Heart right ventricle (tissue), 16 donors: ENCODE results near the gene LRRC43. TPM values are rescaled to one million over a fixed set of nuclear protein-coding genes. Genes with fewer than 3 reads are reported as not detected.

Experiments used
- ATAC-seq, 8 donors: fragments of 200-7000 bp; cut with Tn5 transposase; one replicate each; pipeline ENCODE4 v1.9.1; 2020; ENCODE audit warnings: mild to moderate bottlenecking in 8 of 8, moderate library complexity in 8 of 8, moderate number of reproducible peaks in 1 of 8
- DNase-seq, 2 donors: peaks; one replicate each; pipeline ENCODE4 v3.0.0-alpha.2; 2020
- H3K27ac ChIP-seq, 10 donors: fragments of 200-600 bp; sonication (generic) in 2 of 10; one replicate each; pipeline versions ENCODE4 v1.5.0 to v1.8.0; 2020 to 2022; ENCODE audit warnings: mild to moderate bottlenecking in 3 of 10
- H3K27me3 ChIP-seq, 7 donors: fragments of 200-600 bp; one replicate each; pipeline ENCODE4 v1.8.0; 2021 to 2022; ENCODE audit warnings: mild to moderate bottlenecking in 2 of 7
- H3K36me3 ChIP-seq, 9 donors: fragments of 200-600 bp; sonication (generic) in 1 of 9; one replicate each; pipeline versions ENCODE4 v1.5.0 to v1.8.0; 2020 to 2022; ENCODE audit warnings: mild to moderate bottlenecking in 2 of 9
- H3K4me1 ChIP-seq, 9 donors: fragments of 200-600 bp; sonication (generic) in 1 of 9; one replicate each; pipeline versions ENCODE4 v1.5.0 to v1.8.0; 2020 to 2022; ENCODE audit warnings: mild to moderate bottlenecking in 4 of 9
- H3K4me3 ChIP-seq, 10 donors: fragments of 200-600 bp; sonication (generic) in 2 of 10; one replicate each; pipeline versions ENCODE4 v1.5.0 to v1.8.0; 2020 to 2022; ENCODE audit warnings: mild to moderate bottlenecking in 7 of 10, moderate library complexity in 2 of 10
- H3K9me3 ChIP-seq, 11 donors: fragments of 200-600 bp in 10 of 11; sonication (generic) in 2 of 11; one replicate each; pipeline versions ENCODE4 v1.5.0 to v1.8.0; 2013 to 2022; ENCODE audit warnings: mild to moderate bottlenecking in 2 of 11, control low read depth in 1 of 11, moderate library complexity in 1 of 11
- CTCF ChIP-seq, 9 donors: fragments of 200-600 bp; sonication (generic) in 2 of 9; IDR thresholded peaks; one replicate each; pipeline versions ENCODE4 v1.5.0 to v1.8.0; 2021 to 2022; ENCODE audit warnings: antibody characterized with exemption in 9 of 9, mild to moderate bottlenecking in 5 of 9, moderate library complexity in 1 of 9
- WGBS, 2 donors: extraction: QIAGEN DNeasy Blood & Tissue Kit; methylation state at CpG; one replicate each; pipeline ENCODE4 v1.1.7; 2013; ENCODE audit warnings: inconsistent platforms in 1 of 2; 5-methylcytosine and 5-hydroxymethylcytosine counted together
- intact Hi-C, 10 donors: fragments of 100-400 bp; cut with DNase I; formaldehyde crosslinking; loops; one replicate each; pipeline versions ENCODE4 v1.11.1 to v1.14.2; 2022
- polyA plus RNA-seq, 2 donors: library from polyadenylated mRNA; stranded (reverse); fragments of 200-250 nt; gene quantifications; one replicate each; pipeline ENCODE4 v1.2.3, GENCODE V29; 2013
- total RNA-seq, 10 donors: library from RNA; stranded (reverse); fragmentation: NEBNext Ultra II Directional in 3 of 10; extraction: Animal tissue kit (Norgen Biotek cat#: 25700) in 3 of 10; gene quantifications; one replicate each; pipeline versions ENCODE4 v1.2.1 to v1.2.4, GENCODE V29; 2021 to 2023
- donor health status: Arrhythmogenic right ventricular cardiomyopathy.
- donor health status: ischemic (EF 13 %, LVEDD 7.1; RV severe dilation, severe dysfunction).
- donor health status: healthy with polysubstance abuse.
- donor health status: DM: no; HTN: yes; CAD: no.
- donor health status: DM: no; HTN: no; CAD: no.
- donor health status: ischemic (EF 25% LVEDD 6.9; RV normal size, moderate dysfunction).
- donor health status: ischemic (EF 25% LVEDD 5.7; RV mildly dilated, moderate dysfunction).
- donor health status: healthy.
- donor health status: DM: yes; HTN: yes; CAD: no.
- donor health status: Ischemic cardiomyopathy.
- donor health status: ischemic (EF 35%, LVEDD 5.7; RV mildly dilated, moderate dysfunction).
- donor health status: nonischemic (EF 11% LVEDD 7.7; RV severe dilation, severe dysfunction).
- donor health status: DM: yes; HTN: yes; CAD: no.
- donor health status: PGD.
- donor health status: ischemic (EF 29% LVEDD 5.4; RV normal size, mild dysfunction).
- donor health status: nonischemic (EF 23%, LVEDD 6.1; RV moderate dilation, normal function).

Gene LRRC43
- total and polyA plus RNA-seq, 12 donors = 0.07 to 1.6 (median 0.72) TPM; not detected in 2

GRCh38 chr12:122150127-122150681 lies 32.7 kb upstream of the LRRC43 start:
- TF ChIP-seq CTCF (IDR thresholded peaks at IDR 0.05) = no peak
- H3K36me3 ChIP-seq = peaks cover 0 to 4% (median 0%) of the 10 kb centered on the region in 9 donors
- no peak overlapping the region for H3K27ac ChIP-seq
- no peak for ATAC-seq
- 79 to 82% methylated on average over 8 of the region's 8 CpGs for WGBS, 2 donors
- H3K4me3 ChIP-seq = no peak overlapping the region
- H3K27me3 ChIP-seq = peaks cover 0 to 4% (median 0%) of the 10 kb centered on the region in 7 donors
- intact Hi-C loops = no loop called here
- no peaks in the 10 kb centered on the region for H3K9me3 ChIP-seq
- no peaks in the 10 kb centered on the region for H3K4me1 ChIP-seq
- no peak for DNase-seq

- ATAC-seq (peak in 5 of 8 donors; percentile 52 to 59 (median 58)), DNase-seq (no peak)
- H3K4me1 ChIP-seq = no peaks in the 10 kb centered on the region
- no peaks in the 10 kb centered on the region for H3K36me3 ChIP-seq
- 77 to 78% methylated on average over 9 of the region's 9 CpGs for WGBS, 2 donors
- TF ChIP-seq CTCF (IDR thresholded peaks at IDR 0.05) = no peak
- peaks cover 0 to 4% (median 0%) of the 10 kb centered on the region in 7 donors for H3K27me3 ChIP-seq
- no peak overlapping the region for H3K4me3 ChIP-seq
- H3K27ac ChIP-seq = no peak overlapping the region
- intact Hi-C loops = no loop called here
- H3K9me3 ChIP-seq = no peaks in the 10 kb centered on the region
These were observed 30.2 kb upstream of the LRRC43 start for GRCh38 chr12:122152754-122153153.

- Histone ChIP-seq H3K4me3 (no peak overlapping the region), H3K36me3 (no peaks in the 10 kb centered on the region), H3K27me3 (peaks cover 0 to 4% (median 0%) of the 10 kb centered on the region in 7 donors), H3K9me3 (no peaks in the 10 kb centered on the region), H3K27ac (no peak overlapping the region), H3K4me1 (no peaks in the 10 kb centered on the region)
- TF ChIP-seq CTCF (IDR thresholded peaks at IDR 0.05) = no peak
- ATAC-seq = no peak
- DNase-seq = no peak
- WGBS, 2 donors = 62 to 65% methylated on average over 10 of the region's 10 CpGs
- intact Hi-C loops = no loop called here
These were observed 27.2 kb upstream of the LRRC43 start for GRCh38 chr12:122155705-122156104.

GRCh38 chr12:122158700-122159285 lies 24.1 kb upstream of the LRRC43 start:
- H3K36me3 ChIP-seq = no peaks in the 10 kb centered on the region
- ATAC-seq (no peak), DNase-seq (no peak)
- H3K27ac ChIP-seq = no peak overlapping the region
- no peak overlapping the region for H3K4me3 ChIP-seq
- 88 to 94% methylated on average over 7 of the region's 7 CpGs for WGBS, 2 donors
- intact Hi-C loops = no loop called here
- H3K27me3 ChIP-seq = no peaks in the 10 kb centered on the region
- H3K4me1 ChIP-seq = no peaks in the 10 kb centered on the region
- H3K9me3 ChIP-seq = no peaks in the 10 kb centered on the region
- no peak for TF ChIP-seq CTCF (IDR thresholded peaks at IDR 0.05)
